ENCODE data around the gene HSCB. TPM values are rescaled to one million over a fixed set of nuclear protein-coding genes. Genes with fewer than 3 reads are reported as not detected.

The HSCB gene
- total RNA-seq, 1 experiment from 2014 or later: 22.5 TPM

GRCh38 chr22:28718044-28718443 lies 23.8 kb upstream of the HSCB start:
- Histone ChIP-seq H3K4me3 (ENCODE audit: low read depth, low read length, poor library complexity, severe bottlenecking) (no peak overlapping the region), H3K36me3 (ENCODE audit: insufficient read depth, low read length, poor library complexity, severe bottlenecking) (peaks cover 38% of the 10 kb centered on the region), H3K9me3 (ENCODE audit: low read depth, low read length, poor library complexity, severe bottlenecking) (no peaks in the 10 kb centered on the region), H3K4me1 (ENCODE audit: insufficient read depth, low read length, poor library complexity, severe bottlenecking) (peaks cover under 1% of the 10 kb centered on the region), H3K27ac (ENCODE audit: low read depth, low read length, poor library complexity, severe bottlenecking) (no peak overlapping the region), H3K27me3 (replicated peaks; ENCODE audit: insufficient read depth, low read depth, low read length, poor library complexity) (no peaks in the 10 kb centered on the region)
- intact Hi-C loops (cut with micrococcal nuclease; ENCODE audit: unreplicated experiment): no loop called here
- POLR2A ChIA-PET (ENCODE audit: low non-redundant PET): no interaction called here
- BruUV-seq (replicated peaks): no TSS peak
- no peak for TF ChIP-seq CTCF (conservative IDR thresholded peaks at IDR 0.05; ENCODE audit: low read depth, low read length)
- no peak for TF ChIP-seq EZH2 (IDR thresholded peaks at IDR 0.05; ENCODE audit: borderline replicate concordance, low read depth, low read length, poor library complexity, severe bottlenecking)
- DNase-seq (ENCODE audit: low spot score): no peak
- CTCF ChIA-PET: no interaction called here

GRCh38 chr22:28728002-28728401 lies 13.8 kb upstream of the HSCB start:
- POLR2A ChIA-PET (ENCODE audit: low non-redundant PET): no interaction called here
- Histone ChIP-seq H3K27me3 (replicated peaks; ENCODE audit: insufficient read depth, low read depth, low read length, poor library complexity) (no peaks in the 10 kb centered on the region), H3K9me3 (ENCODE audit: low read depth, low read length, poor library complexity, severe bottlenecking) (no peaks in the 10 kb centered on the region), H3K4me3 (ENCODE audit: low read depth, low read length, poor library complexity, severe bottlenecking) (no peak overlapping the region), H3K4me1 (ENCODE audit: insufficient read depth, low read length, poor library complexity, severe bottlenecking) (no peaks in the 10 kb centered on the region), H3K27ac (ENCODE audit: low read depth, low read length, poor library complexity, severe bottlenecking) (no peak overlapping the region), H3K36me3 (ENCODE audit: insufficient read depth, low read length, poor library complexity, severe bottlenecking) (peaks cover 50% of the 10 kb centered on the region)
- TF ChIP-seq CTCF (conservative IDR thresholded peaks at IDR 0.05; ENCODE audit: low read depth, low read length) (no peak), EZH2 (IDR thresholded peaks at IDR 0.05; ENCODE audit: borderline replicate concordance, low read depth, low read length, poor library complexity, severe bottlenecking) (no peak)
- CTCF ChIA-PET: no interaction called here
- intact Hi-C loops (cut with micrococcal nuclease; ENCODE audit: unreplicated experiment): no loop called here
- BruUV-seq (replicated peaks): no TSS peak
- no peak for DNase-seq (ENCODE audit: low spot score)

GRCh38 chr22:28728621-28729313 lies 13.1 kb upstream of the HSCB start:
- no peaks in the 10 kb centered on the region for H3K27me3 ChIP-seq (replicated peaks; ENCODE audit: insufficient read depth, low read depth, low read length, poor library complexity)
- no peaks in the 10 kb centered on the region for H3K4me1 ChIP-seq (ENCODE audit: insufficient read depth, low read length, poor library complexity, severe bottlenecking)
- no peaks in the 10 kb centered on the region for H3K9me3 ChIP-seq (ENCODE audit: low read depth, low read length, poor library complexity, severe bottlenecking)
- TF ChIP-seq CTCF (conservative IDR thresholded peaks at IDR 0.05; ENCODE audit: low read depth, low read length) (no peak), EZH2 (IDR thresholded peaks at IDR 0.05; ENCODE audit: borderline replicate concordance, low read depth, low read length, poor library complexity, severe bottlenecking) (no peak)
- intact Hi-C loops (cut with micrococcal nuclease; ENCODE audit: unreplicated experiment): no loop called here
- no peak overlapping the region for H3K27ac ChIP-seq (ENCODE audit: low read depth, low read length, poor library complexity, severe bottlenecking)
- DNase-seq (ENCODE audit: low spot score): no peak
- no TSS peak for BruUV-seq (replicated peaks)
- ChIA-PET POLR2A (ENCODE audit: low non-redundant PET) (no interaction called here), CTCF (no interaction called here)
- no peak overlapping the region for H3K4me3 ChIP-seq (ENCODE audit: low read depth, low read length, poor library complexity, severe bottlenecking)
- peaks cover 51% of the 10 kb centered on the region for H3K36me3 ChIP-seq (ENCODE audit: insufficient read depth, low read length, poor library complexity, severe bottlenecking)
